Esophagus (tissue), 2 donors: ENCODE data around the gene EIF4B. TPM values are rescaled to one million over a fixed set of nuclear protein-coding genes. Genes with fewer than 3 reads are reported as not detected.

Experiments used
- H3K27ac ChIP-seq, 2 donors: one replicate each; pipeline ENCODE4 v1.5.1; 2013; ENCODE audit warnings: low read depth in 2 of 2, mild to moderate bottlenecking in 2 of 2, inconsistent platforms in 1 of 2, low read length in 1 of 2, moderate library complexity in 1 of 2
- H3K27me3 ChIP-seq, 2 donors: one replicate each; pipeline ENCODE4 v1.6.1; 2013; ENCODE audit warnings: low read length in 2 of 2, control low read depth in 1 of 2, mild to moderate bottlenecking in 1 of 2; ENCODE audit not compliant: insufficient read depth in 2 of 2, control insufficient read depth in 1 of 2
- H3K36me3 ChIP-seq, 2 donors: one replicate each; pipeline ENCODE4 v1.6.1; 2013; ENCODE audit warnings: low read length in 1 of 2; ENCODE audit not compliant: control insufficient read depth in 2 of 2, insufficient read depth in 2 of 2
- H3K4me1 ChIP-seq, 2 donors: one replicate each; pipeline ENCODE4 v1.6.1; 2013; ENCODE audit warnings: low read length in 1 of 2; ENCODE audit not compliant: control insufficient read depth in 2 of 2, insufficient read depth in 2 of 2
- H3K4me3 ChIP-seq, 2 donors: one replicate each; pipeline ENCODE4 v1.5.1; 2013; ENCODE audit warnings: low read length in 2 of 2, mild to moderate bottlenecking in 2 of 2, low read depth in 1 of 2, moderate library complexity in 1 of 2
- H3K9me3 ChIP-seq, 2 donors: one replicate each; pipeline ENCODE4 v1.6.1; 2013; ENCODE audit warnings: mild to moderate bottlenecking in 2 of 2, low read depth in 1 of 2, low read length in 1 of 2, moderate library complexity in 1 of 2; ENCODE audit not compliant: control insufficient read depth in 2 of 2, insufficient read depth in 1 of 2
- WGBS, 2 donors: extraction: QIAGEN DNeasy Blood & Tissue Kit; methylation state at CpG; one replicate each; pipeline ENCODE4 v1.1.7; 2013; 5-methylcytosine and 5-hydroxymethylcytosine counted together
- polyA plus RNA-seq, 2 donors: library from polyadenylated mRNA; stranded (reverse); fragments of 200-250 nt; gene quantifications; one replicate each; pipeline ENCODE4 v1.2.3, GENCODE V29; 2013
- donor health status: healthy with polysubstance abuse.
- donor health status: Bipolar disorder and iron deficiency.

Gene EIF4B
- polyA plus RNA-seq, 2 donors = 58.8 to 102 TPM

DNA sequence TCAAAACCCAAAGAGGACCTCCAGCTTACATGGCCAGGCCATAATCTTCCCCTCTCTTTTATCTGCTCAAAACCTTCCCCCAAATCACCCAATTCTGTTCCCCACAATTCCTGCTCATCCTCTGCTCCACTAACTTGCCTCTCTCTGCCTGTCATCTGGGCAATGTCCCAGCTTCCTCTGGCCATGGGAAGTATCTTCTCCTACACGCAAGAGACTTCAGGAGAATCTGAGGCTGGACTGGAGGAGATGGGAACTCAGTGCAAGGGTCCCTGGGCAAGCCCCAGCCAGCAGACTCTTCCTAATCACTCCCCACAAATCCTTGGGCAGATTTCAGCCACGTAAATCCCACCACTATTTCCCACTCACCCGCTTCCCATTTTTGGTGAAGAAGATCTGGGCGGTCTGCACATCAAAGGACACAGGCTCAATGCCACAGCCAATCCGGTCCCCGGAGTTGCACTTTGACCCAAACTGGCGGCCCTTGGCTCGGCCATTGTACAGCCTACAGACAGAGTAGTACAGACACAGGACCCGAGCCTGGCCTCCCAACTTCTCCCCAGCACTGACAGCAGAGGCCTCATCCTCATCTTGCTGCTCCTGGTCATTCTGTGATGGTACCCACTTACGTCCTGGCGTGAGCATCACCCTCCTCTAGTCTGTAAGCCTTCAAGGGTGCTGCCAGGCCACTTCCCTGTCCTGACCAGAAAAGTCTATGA, 68.2 kb downstream of the EIF4B start:
- WGBS, 2 donors = 82 to 89% methylated on average over 11 of the region's 11 CpGs
- Histone ChIP-seq H3K27ac (peak overlapping the region; percentile 40 to 83), H3K4me1 (peaks cover 10 to 28% of the 10 kb centered on the region in 2 donors), H3K27me3 (no peaks in the 10 kb centered on the region), H3K4me3 (no peak overlapping the region), H3K36me3 (peaks cover 7 to 14% of the 10 kb centered on the region in 2 donors), H3K9me3 (no peaks in the 10 kb centered on the region)

DNA sequence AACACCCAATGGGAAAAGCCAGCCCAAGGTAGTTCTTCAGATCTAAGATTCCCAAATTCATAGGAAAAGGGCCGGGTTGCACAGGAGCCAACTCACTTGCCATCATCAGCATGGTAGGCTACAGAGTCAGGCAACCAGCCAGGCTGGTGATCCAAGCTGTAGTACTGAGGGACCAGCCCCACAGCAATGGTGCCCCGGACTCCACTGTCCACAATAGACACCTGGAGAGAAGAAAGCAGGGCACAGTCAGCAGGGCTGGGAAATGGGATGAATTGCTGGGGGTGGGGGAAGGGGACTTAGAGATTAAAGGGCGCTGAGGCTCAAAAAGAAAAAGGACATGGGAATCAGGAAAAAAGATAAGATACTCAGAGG, 68.7 kb downstream of the EIF4B start:
- Histone ChIP-seq H3K36me3 (peaks cover 7 to 14% of the 10 kb centered on the region in 2 donors), H3K9me3 (no peaks in the 10 kb centered on the region), H3K27ac (no peak overlapping the region), H3K27me3 (no peaks in the 10 kb centered on the region), H3K4me1 (peaks cover 10 to 24% of the 10 kb centered on the region in 2 donors), H3K4me3 (no peak overlapping the region)
- 92% methylated on average over 3 of the region's 3 CpGs for WGBS, 2 donors

DNA sequence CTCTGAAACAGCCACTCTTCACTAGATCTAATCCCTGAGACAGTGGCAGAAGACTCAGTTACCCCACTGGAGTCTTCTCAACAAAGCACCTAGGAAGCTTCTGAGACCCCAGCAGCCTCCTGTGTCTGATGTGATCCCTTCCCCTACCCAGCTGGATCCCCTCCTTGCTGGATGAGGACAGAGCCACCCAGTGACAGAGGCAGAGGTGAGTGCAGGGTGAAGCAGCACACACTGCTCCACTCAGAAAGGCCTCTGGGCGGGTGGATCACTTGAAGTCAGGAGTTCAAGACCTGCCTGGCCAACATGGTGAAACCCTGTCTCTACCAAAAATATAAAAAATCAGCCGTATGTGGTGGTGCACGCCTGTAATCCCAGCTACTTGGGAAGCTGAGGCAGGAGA, 70.2 kb downstream of the EIF4B start:
- Histone ChIP-seq H3K4me1 (peaks cover 5 to 17% of the 10 kb centered on the region in 2 donors), H3K4me3 (no peak overlapping the region), H3K27me3 (no peaks in the 10 kb centered on the region), H3K27ac (no peak overlapping the region), H3K36me3 (peaks cover 7 to 9% of the 10 kb centered on the region in 2 donors), H3K9me3 (no peaks in the 10 kb centered on the region)
- WGBS, 2 donors = 94 to 99% methylated on average over 3 of the region's 3 CpGs

GRCh38 chr12:53077030-53077429, 70.8 kb downstream of the EIF4B start:
- H3K27ac ChIP-seq = no peak overlapping the region
- no peaks in the 10 kb centered on the region for H3K9me3 ChIP-seq
- WGBS, 2 donors = 60 to 63% methylated on average over 8 of the region's 8 CpGs
- H3K36me3 ChIP-seq = peaks cover 7 to 9% of the 10 kb centered on the region in 2 donors
- peaks cover 5 to 16% of the 10 kb centered on the region in 2 donors for H3K4me1 ChIP-seq
- no peaks in the 10 kb centered on the region for H3K27me3 ChIP-seq
- H3K4me3 ChIP-seq = no peak overlapping the region

GRCh38 chr12:53078425-53079225, 72.4 kb downstream of the EIF4B start:
- H3K27ac ChIP-seq = peak overlapping the region; percentile 66 to 80
- H3K4me3 ChIP-seq = peak overlapping the region; percentile 56 to 65
- H3K36me3 ChIP-seq = peaks cover 6 to 7% of the 10 kb centered on the region in 2 donors
- H3K4me1 ChIP-seq = peaks cover 3 to 10% of the 10 kb centered on the region in 2 donors
- H3K9me3 ChIP-seq = no peaks in the 10 kb centered on the region
- H3K27me3 ChIP-seq = no peaks in the 10 kb centered on the region
- WGBS, 2 donors = 15 to 16% methylated on average over 24 to 25 of the region's 25 CpGs

GRCh38 chr12:53079226-53080117, 73.2 kb downstream of the EIF4B start, which contains the start of gene SPRYD3:
SPRYD3 (minus strand) TSS chr12:53079390; CDS start chr12:53079333, 57 bp downstream.
- no peaks in the 10 kb centered on the region for H3K9me3 ChIP-seq
- H3K4me1 ChIP-seq = peaks cover 0 to 4% of the 10 kb centered on the region in 2 donors
- 2% methylated on average over 67 of the region's 67 CpGs for WGBS, 2 donors
- H3K36me3 ChIP-seq = peaks cover 3 to 6% of the 10 kb centered on the region in 2 donors
- peak within 1 kb of the TSS; percentile 89 to 90 for H3K27ac ChIP-seq
- peak within 1 kb of the TSS; percentile 56 to 65 for H3K4me3 ChIP-seq
- H3K27me3 ChIP-seq = no peaks in the 10 kb centered on the region

DNA sequence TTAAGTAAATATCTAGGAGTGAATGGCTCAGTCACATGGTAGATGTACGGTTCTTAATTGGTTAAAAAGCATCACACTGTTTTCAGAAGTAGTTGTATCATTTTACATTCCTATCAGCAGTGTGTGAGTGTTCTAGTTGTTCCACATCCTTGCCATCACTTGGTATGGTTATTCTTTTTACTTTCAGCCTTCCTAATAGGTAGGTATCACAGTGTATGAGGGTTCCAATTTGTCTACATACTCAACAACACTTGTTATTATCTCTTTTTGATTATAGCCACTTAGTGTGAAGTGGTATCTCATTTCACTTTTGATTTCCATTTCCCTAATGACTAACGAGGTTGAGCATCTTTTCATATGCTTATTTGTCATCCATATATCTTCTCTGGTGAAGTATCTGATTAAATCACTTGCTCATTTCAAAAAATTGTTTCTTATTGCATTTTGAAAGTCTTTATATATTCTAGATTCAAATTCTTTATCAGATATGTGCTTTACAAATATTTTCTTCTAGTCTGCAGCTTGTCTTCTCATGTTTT, 76.5 kb downstream of the EIF4B start:
- Histone ChIP-seq H3K4me3 (no peak overlapping the region), H3K27me3 (no peaks in the 10 kb centered on the region), H3K36me3 (no peaks in the 10 kb centered on the region), H3K9me3 (no peaks in the 10 kb centered on the region), H3K27ac (no peak overlapping the region), H3K4me1 (peaks cover 0 to 2% of the 10 kb centered on the region in 2 donors)
- WGBS, 2 donors = 70 to 73% methylated on average over 2 of the region's 2 CpGs

DNA sequence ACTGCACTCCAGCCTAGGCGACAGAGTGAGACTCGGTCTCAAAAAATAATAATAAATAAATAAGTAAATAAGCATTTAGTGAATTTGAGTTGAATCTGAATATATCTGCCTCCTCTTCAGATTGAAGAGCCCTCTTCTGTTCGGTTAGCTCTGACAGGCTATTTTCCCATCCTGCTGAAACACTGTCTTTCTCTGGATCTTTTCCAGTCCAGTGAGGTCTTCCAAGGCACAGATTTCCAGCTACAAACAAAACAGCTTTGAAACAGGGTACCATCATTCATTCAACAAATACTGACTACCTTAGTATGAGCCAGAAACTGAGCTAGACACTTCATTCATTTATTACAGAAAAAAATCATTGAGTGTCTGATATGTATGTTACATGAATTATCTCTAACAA, 80.1 kb downstream of the EIF4B start:
- 84 to 88% methylated on average over 3 of the region's 3 CpGs for WGBS, 2 donors

GRCh38 chr12:53090105-53090504, 83.8 kb downstream of the EIF4B start:
- WGBS, 2 donors = 93 to 95% methylated on average over 6 of the region's 6 CpGs
- Histone ChIP-seq H3K9me3 (no peaks in the 10 kb centered on the region), H3K27ac (no peak overlapping the region), H3K36me3 (no peaks in the 10 kb centered on the region), H3K4me1 (no peaks in the 10 kb centered on the region), H3K27me3 (no peaks in the 10 kb centered on the region), H3K4me3 (no peak overlapping the region)

More for the DNA sequence above, 80.1 kb downstream of the EIF4B start:
- no peak overlapping the region for H3K27ac ChIP-seq
- no peaks in the 10 kb centered on the region for H3K9me3 ChIP-seq
- H3K4me3 ChIP-seq = no peak overlapping the region
- no peaks in the 10 kb centered on the region for H3K36me3 ChIP-seq
- no peaks in the 10 kb centered on the region for H3K27me3 ChIP-seq
- H3K4me1 ChIP-seq = no peaks in the 10 kb centered on the region
